Natural killer cell (primary cell): ENCODE measurements around the gene AUTS2. TPM values are rescaled to one million over a fixed set of nuclear protein-coding genes. Genes with fewer than 3 reads are reported as not detected.

Source experiments
- ATAC-seq, 3 donors: fragments of 150-1000 bp in 2 of 3; fragments of 200-7000 bp in 1 of 3; cut with Tn5 transposase; 1 replicate in 1 of 3; 2 replicates in 2 of 3; pipeline ENCODE4 v1.10.0; 2021; ENCODE audit warnings: mild to moderate bottlenecking in 2 of 3, moderate library complexity in 2 of 3
- DNase-seq, 2 donors: peaks; one replicate each; pipeline versions ENCODE4 v3.0.0 to v3.0.0-alpha.2; 2013 to 2021; ENCODE audit warnings: mixed read lengths in 1 of 2
- H3K27ac ChIP-seq: one replicate; pipeline ENCODE4 v1.5.1; 2013; ENCODE audit warnings: mild to moderate bottlenecking, low read length
- H3K27me3 ChIP-seq: one replicate; pipeline ENCODE4 v1.6.1; 2013; ENCODE audit warnings: low read length; ENCODE audit not compliant: control insufficient read depth, insufficient read depth
- H3K36me3 ChIP-seq: one replicate; pipeline ENCODE4 v1.6.1; 2013; ENCODE audit warnings: low read length; ENCODE audit not compliant: control insufficient read depth, insufficient read depth
- H3K4me1 ChIP-seq: one replicate; pipeline ENCODE4 v1.6.1; 2013; ENCODE audit warnings: low read length; ENCODE audit not compliant: control insufficient read depth, insufficient read depth
- H3K4me3 ChIP-seq: one replicate; pipeline ENCODE4 v1.5.1; 2013; ENCODE audit warnings: low read length
- H3K9me3 ChIP-seq: one replicate; pipeline ENCODE4 v1.6.1; 2013; ENCODE audit warnings: low read length; ENCODE audit not compliant: control insufficient read depth, insufficient read depth
- H3K27ac Mint-ChIP-seq, 2 donors: one replicate each; pipeline ENCODE4 v1.8.0; 2022; ENCODE audit warnings: mild to moderate bottlenecking in 2 of 2, mixed read lengths in 2 of 2, moderate library complexity in 1 of 2
- H3K27me3 Mint-ChIP-seq, 2 donors: one replicate each; pipeline ENCODE4 v1.8.0; 2022; ENCODE audit warnings: low read depth in 2 of 2, mixed read lengths in 2 of 2
- H3K36me3 Mint-ChIP-seq: one replicate; pipeline ENCODE4 v1.8.0; 2022; ENCODE audit warnings: mixed read lengths
- H3K4me1 Mint-ChIP-seq, 2 donors: one replicate each; pipeline ENCODE4 v1.8.0; 2022; ENCODE audit warnings: mixed read lengths in 2 of 2
- H3K4me3 Mint-ChIP-seq: one replicate; pipeline ENCODE4 v1.8.0; 2022; ENCODE audit warnings: mild to moderate bottlenecking, moderate library complexity, mixed read lengths
- H3K9me3 Mint-ChIP-seq, 2 donors: one replicate each; pipeline ENCODE4 v1.8.0; 2022; ENCODE audit warnings: mixed read lengths in 2 of 2
- WGBS: methylation state at CpG from one replicate; pipeline ENCODE4 v1.1.7; 2013; ENCODE audit warnings: missing lambda C conversion rate; ENCODE audit not compliant: insufficient coverage; 5-methylcytosine and 5-hydroxymethylcytosine counted together
- intact Hi-C: fragments of 100-400 bp; cut with micrococcal nuclease; formaldehyde crosslinking; loops from one replicate; pipeline ENCODE4 v1.14.2; 2022
- total RNA-seq, 4 donors: library from RNA; stranded (reverse); fragments of 120-200 nt in 1 of 4; gene quantifications; one replicate each; pipeline versions ENCODE4 v1.2.3 to v1.2.4, GENCODE V29; 2013 to 2022
- TF ChIP-seq, protein P1 (sequence below): fragments of 200-600 bp; IDR thresholded peaks from one replicate; pipeline ENCODE4 v1.8.0; 2022; ENCODE audit warnings: antibody characterized with exemption

The AUTS2 gene
- total RNA-seq, 3 donors from 2014 or later (not counting 1 experiment from before 2014, with no cell fraction given): 147 to 197 (median 155) TPM

DNA sequence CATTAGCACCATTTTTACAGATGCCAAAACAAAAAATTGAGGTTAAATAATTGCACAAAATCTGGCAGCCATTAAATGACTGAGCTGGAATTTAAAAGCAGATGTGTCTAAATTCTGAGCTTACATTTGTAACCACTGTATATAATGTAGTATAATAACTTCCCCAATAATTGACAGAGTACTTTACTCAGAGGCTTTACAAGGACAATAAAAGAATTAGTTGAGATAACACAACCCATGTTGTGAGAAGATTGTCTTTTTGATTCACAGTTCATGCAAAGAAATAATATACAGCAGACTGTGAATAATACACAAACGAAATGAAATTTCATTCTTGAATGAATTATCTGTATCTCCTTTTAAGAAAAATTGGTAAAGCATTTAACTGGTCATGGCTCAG, 417.1 kb downstream of the AUTS2 start:
- Histone ChIP-seq H3K36me3 (no peaks in the 10 kb centered on the region), H3K4me3 (no peak overlapping the region), H3K27ac (no peak overlapping the region), H3K9me3 (no peaks in the 10 kb centered on the region), H3K4me1 (no peaks in the 10 kb centered on the region), H3K27me3 (no peaks in the 10 kb centered on the region)
- Mint-ChIP-seq H3K27ac (no peak overlapping the region), H3K36me3 (no peaks in the 10 kb centered on the region), H3K4me1 (peaks cover 0 to 5% of the 10 kb centered on the region in 2 donors), H3K27me3 (peaks cover 6 to 9% of the 10 kb centered on the region in 2 donors), H3K4me3 (no peak overlapping the region), H3K9me3 (no peaks in the 10 kb centered on the region)
- DNase-seq: no peak
- WGBS: no CpG with 5 or more reads among the region's 1 CpG
- ATAC-seq: no peak
- intact Hi-C loops: no loop called here
- TF ChIP-seq, protein P1, sequence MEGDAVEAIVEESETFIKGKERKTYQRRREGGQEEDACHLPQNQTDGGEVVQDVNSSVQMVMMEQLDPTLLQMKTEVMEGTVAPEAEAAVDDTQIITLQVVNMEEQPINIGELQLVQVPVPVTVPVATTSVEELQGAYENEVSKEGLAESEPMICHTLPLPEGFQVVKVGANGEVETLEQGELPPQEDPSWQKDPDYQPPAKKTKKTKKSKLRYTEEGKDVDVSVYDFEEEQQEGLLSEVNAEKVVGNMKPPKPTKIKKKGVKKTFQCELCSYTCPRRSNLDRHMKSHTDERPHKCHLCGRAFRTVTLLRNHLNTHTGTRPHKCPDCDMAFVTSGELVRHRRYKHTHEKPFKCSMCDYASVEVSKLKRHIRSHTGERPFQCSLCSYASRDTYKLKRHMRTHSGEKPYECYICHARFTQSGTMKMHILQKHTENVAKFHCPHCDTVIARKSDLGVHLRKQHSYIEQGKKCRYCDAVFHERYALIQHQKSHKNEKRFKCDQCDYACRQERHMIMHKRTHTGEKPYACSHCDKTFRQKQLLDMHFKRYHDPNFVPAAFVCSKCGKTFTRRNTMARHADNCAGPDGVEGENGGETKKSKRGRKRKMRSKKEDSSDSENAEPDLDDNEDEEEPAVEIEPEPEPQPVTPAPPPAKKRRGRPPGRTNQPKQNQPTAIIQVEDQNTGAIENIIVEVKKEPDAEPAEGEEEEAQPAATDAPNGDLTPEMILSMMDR: no peak

DNA sequence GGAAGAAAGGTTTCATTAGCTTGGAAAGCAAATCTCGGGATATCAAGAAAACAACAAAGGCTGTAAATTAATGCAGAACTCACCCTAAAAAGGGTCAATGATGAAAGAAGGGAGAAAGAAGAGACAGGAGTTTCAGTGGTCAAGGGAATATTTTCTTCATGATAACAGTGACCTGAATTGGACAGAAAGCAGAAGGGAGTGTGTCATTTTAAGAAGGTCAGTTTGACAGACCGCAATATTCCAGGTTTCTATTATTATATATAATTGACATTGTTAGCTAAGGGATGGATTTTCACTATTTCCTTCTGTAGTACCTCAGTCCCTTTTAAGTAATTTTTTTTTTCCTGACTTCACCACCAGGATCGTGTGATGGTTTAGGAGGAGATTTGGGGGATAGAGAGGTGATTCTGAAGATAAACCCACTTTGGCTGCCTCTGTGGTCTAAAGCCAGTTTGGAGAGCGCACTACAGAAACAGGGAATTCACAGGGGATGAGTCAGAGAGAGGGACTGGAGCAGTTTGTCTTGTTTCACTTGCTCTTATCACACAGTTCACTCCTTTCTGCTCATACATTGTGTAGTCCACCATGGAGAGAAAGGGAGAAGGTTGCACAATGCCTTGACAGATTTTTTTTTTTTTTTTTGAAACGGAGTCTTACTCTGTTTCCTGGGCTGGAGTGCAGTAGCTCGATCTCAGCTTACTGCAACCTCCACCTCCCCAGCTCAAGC, 417.9 kb downstream of the AUTS2 start:
- TF ChIP-seq, protein P1: no peak
- Mint-ChIP-seq H3K4me1 (peaks cover 0 to 5% of the 10 kb centered on the region in 2 donors), H3K9me3 (no peaks in the 10 kb centered on the region), H3K27me3 (peaks cover 6 to 9% of the 10 kb centered on the region in 2 donors), H3K27ac (no peak overlapping the region), H3K4me3 (no peak overlapping the region), H3K36me3 (no peaks in the 10 kb centered on the region)
- Histone ChIP-seq H3K4me3 (no peak overlapping the region), H3K27me3 (no peaks in the 10 kb centered on the region), H3K4me1 (no peaks in the 10 kb centered on the region), H3K9me3 (no peaks in the 10 kb centered on the region), H3K27ac (no peak overlapping the region), H3K36me3 (no peaks in the 10 kb centered on the region)
- DNase-seq (no peak), ATAC-seq (no peak)
- intact Hi-C loops: no loop called here
- WGBS: 75% methylated on average over 5 of the region's 6 CpGs

DNA sequence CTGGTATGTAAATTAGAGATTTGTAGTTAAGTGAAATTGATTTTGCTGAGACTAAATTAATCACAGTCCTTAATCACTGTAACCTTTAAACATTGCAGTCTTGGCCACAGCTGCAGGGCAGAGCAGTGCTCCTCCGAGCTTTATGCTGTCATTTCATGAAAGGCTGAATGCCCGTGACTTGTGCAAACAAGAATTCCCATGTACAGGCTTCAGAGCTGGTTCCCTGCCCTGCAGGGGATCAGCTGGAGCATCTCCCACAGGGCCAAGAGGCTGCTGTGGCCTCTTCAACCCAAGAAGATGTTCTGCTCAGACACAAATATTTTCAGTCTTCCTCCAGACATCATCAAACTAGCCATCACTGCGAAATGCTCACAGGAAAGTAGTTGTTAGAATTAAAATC, 419.1 kb downstream of the AUTS2 start:
- no peak overlapping the region for H3K27ac Mint-ChIP-seq
- TF ChIP-seq, protein P1: no peak
- no peaks in the 10 kb centered on the region for H3K36me3 Mint-ChIP-seq
- H3K9me3 Mint-ChIP-seq: no peaks in the 10 kb centered on the region
- ATAC-seq: no peak
- Histone ChIP-seq H3K9me3 (no peaks in the 10 kb centered on the region), H3K27me3 (no peaks in the 10 kb centered on the region), H3K36me3 (no peaks in the 10 kb centered on the region), H3K4me1 (no peaks in the 10 kb centered on the region), H3K27ac (no peak overlapping the region), H3K4me3 (no peak overlapping the region)
- intact Hi-C loops: no loop called here
- WGBS: 91% methylated on average over 2 of the region's 3 CpGs
- DNase-seq: no peak
- H3K4me3 Mint-ChIP-seq: no peak overlapping the region
- peaks cover 6 to 9% of the 10 kb centered on the region in 2 donors for H3K27me3 Mint-ChIP-seq
- peaks cover 4 to 5% of the 10 kb centered on the region in 2 donors for H3K4me1 Mint-ChIP-seq

DNA sequence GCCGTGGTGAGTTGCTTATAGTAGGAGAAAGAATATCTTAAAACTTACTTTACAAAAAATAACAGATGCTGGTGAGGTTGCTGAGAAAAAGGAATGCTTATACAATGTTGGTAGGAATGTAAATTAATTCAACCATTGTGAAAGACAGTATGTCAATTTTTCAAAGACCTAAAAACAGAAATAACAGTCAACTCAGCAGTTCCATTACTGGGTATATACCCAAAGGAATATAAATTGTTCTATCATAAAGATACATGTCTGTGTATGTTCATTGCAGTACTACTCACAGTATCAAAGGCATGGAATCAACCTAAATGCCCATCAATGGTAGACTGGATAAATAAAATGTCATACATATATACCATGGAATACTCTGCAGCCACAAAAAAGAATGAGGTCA, 420.4 kb downstream of the AUTS2 start:
- Mint-ChIP-seq H3K36me3 (no peaks in the 10 kb centered on the region), H3K4me1 (peaks cover 4 to 5% of the 10 kb centered on the region in 2 donors), H3K9me3 (no peaks in the 10 kb centered on the region), H3K4me3 (no peak overlapping the region), H3K27ac (no peak overlapping the region), H3K27me3 (peaks cover 6 to 9% of the 10 kb centered on the region in 2 donors)
- no peak overlapping the region for H3K4me3 ChIP-seq
- TF ChIP-seq, protein P1: no peak
- ATAC-seq (no peak), DNase-seq (no peak)
- H3K9me3 ChIP-seq: no peaks in the 10 kb centered on the region
- H3K36me3 ChIP-seq: no peaks in the 10 kb centered on the region
- intact Hi-C loops: no loop called here
- H3K27ac ChIP-seq: no peak overlapping the region
- no peaks in the 10 kb centered on the region for H3K4me1 ChIP-seq
- no peaks in the 10 kb centered on the region for H3K27me3 ChIP-seq
- WGBS: no CpG with 5 or more reads among the region's 1 CpG
